IMR-90 (cell line): ENCODE data around the gene OPTC. TPM values are rescaled to one million over a fixed set of nuclear protein-coding genes. Genes with fewer than 3 reads are reported as not detected.

Experiments used
- ATAC-seq: fragments of 200-7000 bp; cut with Tn5 transposase; 2 replicates; pipeline ENCODE4 v1.9.1; 2020; ENCODE audit warnings: low read depth, mild to moderate bottlenecking, moderate library complexity
- BruUV-seq: library from RNA; stranded (reverse); fragments of 400-500 nt; replicated peaks from 2 replicates; lab custom pipeline; 2021; lab: Mats Ljungman, UMichigan
- CTCF ChIA-PET: fragments of 300-600 bp; formaldehyde crosslinking; extraction: SDS; loops from one replicate; lab custom pipeline; 2021; ENCODE audit warnings: antibody characterized with exemption; lab: Yijun Ruan, JAX
- POLR2A ChIA-PET: fragments of 300-600 bp; sonication (Branson Sonifier 250); formaldehyde crosslinking; loops from one replicate; lab custom pipeline; 2022; ENCODE audit warnings: antibody characterized with exemption; ENCODE audit not compliant: unreplicated experiment; lab: Charles Lee
- DNase-seq: peaks from one replicate; pipeline ENCODE4 v3.0.0; 2013
- H2AFZ ChIP-seq: replicated peaks from 2 replicates; pipeline ENCODE3; 2013; ENCODE audit warnings: low read length, mild to moderate bottlenecking; ENCODE audit not compliant: poor library complexity
- H2AK5ac ChIP-seq: 2 replicates; pipeline ENCODE4 v1.6.1; 2013; ENCODE audit warnings: low read depth, low read length, inconsistent platforms
- H2AK9ac ChIP-seq: replicated peaks from 2 replicates; pipeline ENCODE3; 2013; ENCODE audit warnings: mild to moderate bottlenecking, low read depth, low read length, moderate library complexity; ENCODE audit not compliant: poor library complexity
- H2BK120ac ChIP-seq: 2 replicates; pipeline ENCODE4 v1.6.1; 2013; ENCODE audit warnings: low read depth, low read length, inconsistent platforms
- H2BK15ac ChIP-seq: 3 replicates; pipeline ENCODE4 v1.6.1; 2013; ENCODE audit warnings: low read depth, low read length, inconsistent platforms
- H2BK20ac ChIP-seq: 2 replicates; pipeline ENCODE4 v1.6.1; 2013; ENCODE audit warnings: low read depth, mild to moderate bottlenecking, inconsistent platforms, low read length, moderate library complexity
- H2BK5ac ChIP-seq: 2 replicates; pipeline ENCODE4 v1.6.1; 2013; ENCODE audit warnings: mild to moderate bottlenecking, low read depth, low read length, inconsistent platforms; ENCODE audit not compliant: poor library complexity, severe bottlenecking
- H3K14ac ChIP-seq: replicated peaks from 2 replicates; pipeline ENCODE4 v1.6.1; 2013; ENCODE audit warnings: low read depth, low read length, inconsistent platforms
- H3K18ac ChIP-seq: 2 replicates; pipeline ENCODE4 v1.6.1; 2013; ENCODE audit warnings: low read depth, low read length, control low read depth
- H3K23ac ChIP-seq: 2 replicates; pipeline ENCODE4 v1.6.1; 2013; ENCODE audit warnings: low read depth, low read length, inconsistent platforms
- H3K27ac ChIP-seq: 2 replicates; pipeline ENCODE4 v1.5.1; 2013; ENCODE audit warnings: mild to moderate bottlenecking, control low read depth, low read length; ENCODE audit not compliant: insufficient read depth
- H3K27me3 ChIP-seq: 2 replicates; pipeline ENCODE4 v1.6.1; 2013; ENCODE audit warnings: low read length; ENCODE audit not compliant: control insufficient read depth, insufficient read depth
- H3K36me3 ChIP-seq: 2 replicates; pipeline ENCODE4 v1.6.1; 2013; ENCODE audit warnings: low read length, mixed read lengths; ENCODE audit not compliant: control insufficient read depth, insufficient read depth
- H3K4ac ChIP-seq: 2 replicates; pipeline ENCODE4 v1.6.1; 2013; ENCODE audit warnings: low read depth, low read length, inconsistent platforms
- H3K4me1 ChIP-seq: 2 replicates; pipeline ENCODE4 v1.6.1; 2013; ENCODE audit warnings: low read length, mixed read lengths; ENCODE audit not compliant: control insufficient read depth, insufficient read depth
- H3K4me2 ChIP-seq: 2 replicates; pipeline ENCODE4 v1.6.1; 2013; ENCODE audit warnings: low read depth, mild to moderate bottlenecking, control low read depth, low read length, moderate library complexity
- H3K4me3 ChIP-seq: 2 replicates; pipeline ENCODE4 v1.5.1; 2013; ENCODE audit warnings: low read depth, mild to moderate bottlenecking, control low read depth, low read length, moderate library complexity; ENCODE audit not compliant: insufficient read depth
- H3K56ac ChIP-seq: 2 replicates; pipeline ENCODE4 v1.6.1; 2013; ENCODE audit warnings: low read length, inconsistent platforms; ENCODE audit not compliant: insufficient read depth; ENCODE audit errors: extremely low read depth
- H3K79me1 ChIP-seq, 2 experiments: 2 replicates each; pipeline ENCODE4 v1.6.1; 2013; ENCODE audit warnings: low read length in 2 of 2, inconsistent platforms in 1 of 2, low read depth in 1 of 2
- H3K9ac ChIP-seq: 2 replicates; pipeline ENCODE4 v1.6.1; 2013; ENCODE audit warnings: low read depth, low read length, control low read depth
- H3K9me1 ChIP-seq: 2 replicates; pipeline ENCODE4 v1.6.1; 2013; ENCODE audit warnings: low read length, inconsistent platforms; ENCODE audit not compliant: insufficient read depth
- H3K9me3 ChIP-seq: 2 replicates; pipeline ENCODE4 v1.6.1; 2013; ENCODE audit warnings: low read length; ENCODE audit not compliant: control insufficient read depth, insufficient read depth
- H4K20me1 ChIP-seq: 2 replicates; pipeline ENCODE4 v1.6.1; 2013; ENCODE audit warnings: low read length, inconsistent platforms; ENCODE audit not compliant: insufficient read depth
- H4K5ac ChIP-seq: 2 replicates; pipeline ENCODE4 v1.6.1; 2013; ENCODE audit warnings: mild to moderate bottlenecking, low read depth, low read length, control low read depth
- H4K8ac ChIP-seq, 2 experiments: 2 replicates each; pipeline ENCODE4 v1.6.1; 2013; ENCODE audit warnings: low read depth in 2 of 2, low read length in 2 of 2, control low read depth in 1 of 2, inconsistent platforms in 1 of 2
- H4K91ac ChIP-seq: 2 replicates; pipeline ENCODE4 v1.6.1; 2013; ENCODE audit warnings: low read depth, low read length, inconsistent platforms; ENCODE audit not compliant: insufficient read depth
- MAZ ChIP-seq: IDR thresholded peaks from 2 replicates; pipeline ENCODE4 v1.6.1; 2012; ENCODE audit warnings: low read depth, mild to moderate bottlenecking, low read length, improper control_type of control experiment, moderate library complexity, borderline replicate concordance
- WGBS, 2 experiments: methylation state at CpG; one replicate each; pipeline versions ENCODE4 v1.1.5 to v1.1.7; 2013; ENCODE audit warnings: missing lambda C conversion rate in 2 of 2; ENCODE audit not compliant: insufficient read length in 1 of 2; ENCODE audit errors: extremely low coverage in 2 of 2; 5-methylcytosine and 5-hydroxymethylcytosine counted together
- dilution Hi-C: fragments of 300-500 bp; cut with HindIII; formaldehyde crosslinking; loops from one replicate; pipeline ENCODE4 v1.14.3; 2018; ENCODE audit warnings: low sequenced_read_pairs; ENCODE audit not compliant: unreplicated experiment
- in situ Hi-C: fragments of 300-500 bp; cut with MboI; formaldehyde crosslinking; loops from 3 replicates; pipeline ENCODE4 v1.14.3; 2019; ENCODE audit warnings: low sequenced_read_pairs, inconsistent platforms, mixed read lengths
- intact Hi-C: fragments of 100-400 bp; cut with micrococcal nuclease; formaldehyde crosslinking; loops from 2 replicates; pipeline ENCODE4 v1.10.0; 2022
- polyA plus RNA-seq, 3 experiments: library from polyadenylated mRNA; depleted of rRNA; stranded (reverse); fragments of >200 nt; gene quantifications; 2 replicates each; pipeline ENCODE4 v1.2.3, GENCODE V29; 2012; ENCODE audit warnings: low replicate concordance in 1 of 3
- total RNA-seq: library from RNA; depleted of rRNA; stranded (reverse); fragments of >200 nt; gene quantifications from 2 replicates; pipeline ENCODE4 v1.2.3, GENCODE V29; 2012

OPTC gene
- total and polyA plus RNA-seq, 2 of the 4 experiments (the other 2 are of a cell fraction) = not detected

GRCh38 chr1:203518541-203518940, 24.6 kb downstream of the OPTC start:
- DNase-seq = no peak
- Histone ChIP-seq H4K5ac (no peak overlapping the region), H4K8ac (no peak overlapping the region), H3K79me1 (peaks cover 0 to 15% of the 10 kb centered on the region in 2 experiments; a peak in 3 of 4 replicates), H2BK15ac (no peak overlapping the region), H3K9ac (no peak overlapping the region), H3K4me2 (no peak overlapping the region), H3K4me1 (peaks cover 21% of the 10 kb centered on the region), H3K9me1 (peaks cover 25% of the 10 kb centered on the region), H3K36me3 (no peaks in the 10 kb centered on the region), H2BK20ac (0 out of 2 replicates have a peak overlapping the region, but pooled peaks have one; percentile 14), H2AK5ac (no peak overlapping the region), H2BK5ac (no peak overlapping the region), H3K9me3 (no peaks in the 10 kb centered on the region), H3K27ac (no peak overlapping the region), H2AFZ (no peak overlapping the region), H2AK9ac (no peak overlapping the region), H4K20me1 (no peaks in the 10 kb centered on the region), H3K4ac (no peak overlapping the region), H4K91ac (0 out of 2 replicates have a peak overlapping the region, but pooled peaks have one; percentile 6), H3K56ac (no peak overlapping the region), H3K14ac (no peak overlapping the region), H3K23ac (no peak overlapping the region), H3K27me3 (no peaks in the 10 kb centered on the region), H3K4me3 (no peak overlapping the region), H2BK120ac (no peak overlapping the region), H3K18ac (no peak overlapping the region)
- ChIA-PET CTCF (no interaction called here), POLR2A (no interaction called here)
- no peak for TF ChIP-seq MAZ
- in situ Hi-C loops = no loop called here
- BruUV-seq = no TSS peak
- no peak for ATAC-seq
- intact Hi-C loops = no loop called here
- 88% methylated on average over 4 of the region's 7 CpGs; no CpG with 5 or more reads in 1 of the 2 experiments for WGBS, 2 experiments
- dilution Hi-C loops = no loop called here
